ENCODE measurements around the gene KCNQ1. TPM values are rescaled to one million over a fixed set of nuclear protein-coding genes. Genes with fewer than 3 reads are reported as not detected.

The KCNQ1 gene
- total and polyA plus RNA-seq, 2 experiments from 2014 or later, result 0.45 to 0.87 TPM

GRCh38 chr11:2434506-2435255, 10.1 kb upstream of the KCNQ1 start (continued):
- TF ChIP-seq, protein P1, sequence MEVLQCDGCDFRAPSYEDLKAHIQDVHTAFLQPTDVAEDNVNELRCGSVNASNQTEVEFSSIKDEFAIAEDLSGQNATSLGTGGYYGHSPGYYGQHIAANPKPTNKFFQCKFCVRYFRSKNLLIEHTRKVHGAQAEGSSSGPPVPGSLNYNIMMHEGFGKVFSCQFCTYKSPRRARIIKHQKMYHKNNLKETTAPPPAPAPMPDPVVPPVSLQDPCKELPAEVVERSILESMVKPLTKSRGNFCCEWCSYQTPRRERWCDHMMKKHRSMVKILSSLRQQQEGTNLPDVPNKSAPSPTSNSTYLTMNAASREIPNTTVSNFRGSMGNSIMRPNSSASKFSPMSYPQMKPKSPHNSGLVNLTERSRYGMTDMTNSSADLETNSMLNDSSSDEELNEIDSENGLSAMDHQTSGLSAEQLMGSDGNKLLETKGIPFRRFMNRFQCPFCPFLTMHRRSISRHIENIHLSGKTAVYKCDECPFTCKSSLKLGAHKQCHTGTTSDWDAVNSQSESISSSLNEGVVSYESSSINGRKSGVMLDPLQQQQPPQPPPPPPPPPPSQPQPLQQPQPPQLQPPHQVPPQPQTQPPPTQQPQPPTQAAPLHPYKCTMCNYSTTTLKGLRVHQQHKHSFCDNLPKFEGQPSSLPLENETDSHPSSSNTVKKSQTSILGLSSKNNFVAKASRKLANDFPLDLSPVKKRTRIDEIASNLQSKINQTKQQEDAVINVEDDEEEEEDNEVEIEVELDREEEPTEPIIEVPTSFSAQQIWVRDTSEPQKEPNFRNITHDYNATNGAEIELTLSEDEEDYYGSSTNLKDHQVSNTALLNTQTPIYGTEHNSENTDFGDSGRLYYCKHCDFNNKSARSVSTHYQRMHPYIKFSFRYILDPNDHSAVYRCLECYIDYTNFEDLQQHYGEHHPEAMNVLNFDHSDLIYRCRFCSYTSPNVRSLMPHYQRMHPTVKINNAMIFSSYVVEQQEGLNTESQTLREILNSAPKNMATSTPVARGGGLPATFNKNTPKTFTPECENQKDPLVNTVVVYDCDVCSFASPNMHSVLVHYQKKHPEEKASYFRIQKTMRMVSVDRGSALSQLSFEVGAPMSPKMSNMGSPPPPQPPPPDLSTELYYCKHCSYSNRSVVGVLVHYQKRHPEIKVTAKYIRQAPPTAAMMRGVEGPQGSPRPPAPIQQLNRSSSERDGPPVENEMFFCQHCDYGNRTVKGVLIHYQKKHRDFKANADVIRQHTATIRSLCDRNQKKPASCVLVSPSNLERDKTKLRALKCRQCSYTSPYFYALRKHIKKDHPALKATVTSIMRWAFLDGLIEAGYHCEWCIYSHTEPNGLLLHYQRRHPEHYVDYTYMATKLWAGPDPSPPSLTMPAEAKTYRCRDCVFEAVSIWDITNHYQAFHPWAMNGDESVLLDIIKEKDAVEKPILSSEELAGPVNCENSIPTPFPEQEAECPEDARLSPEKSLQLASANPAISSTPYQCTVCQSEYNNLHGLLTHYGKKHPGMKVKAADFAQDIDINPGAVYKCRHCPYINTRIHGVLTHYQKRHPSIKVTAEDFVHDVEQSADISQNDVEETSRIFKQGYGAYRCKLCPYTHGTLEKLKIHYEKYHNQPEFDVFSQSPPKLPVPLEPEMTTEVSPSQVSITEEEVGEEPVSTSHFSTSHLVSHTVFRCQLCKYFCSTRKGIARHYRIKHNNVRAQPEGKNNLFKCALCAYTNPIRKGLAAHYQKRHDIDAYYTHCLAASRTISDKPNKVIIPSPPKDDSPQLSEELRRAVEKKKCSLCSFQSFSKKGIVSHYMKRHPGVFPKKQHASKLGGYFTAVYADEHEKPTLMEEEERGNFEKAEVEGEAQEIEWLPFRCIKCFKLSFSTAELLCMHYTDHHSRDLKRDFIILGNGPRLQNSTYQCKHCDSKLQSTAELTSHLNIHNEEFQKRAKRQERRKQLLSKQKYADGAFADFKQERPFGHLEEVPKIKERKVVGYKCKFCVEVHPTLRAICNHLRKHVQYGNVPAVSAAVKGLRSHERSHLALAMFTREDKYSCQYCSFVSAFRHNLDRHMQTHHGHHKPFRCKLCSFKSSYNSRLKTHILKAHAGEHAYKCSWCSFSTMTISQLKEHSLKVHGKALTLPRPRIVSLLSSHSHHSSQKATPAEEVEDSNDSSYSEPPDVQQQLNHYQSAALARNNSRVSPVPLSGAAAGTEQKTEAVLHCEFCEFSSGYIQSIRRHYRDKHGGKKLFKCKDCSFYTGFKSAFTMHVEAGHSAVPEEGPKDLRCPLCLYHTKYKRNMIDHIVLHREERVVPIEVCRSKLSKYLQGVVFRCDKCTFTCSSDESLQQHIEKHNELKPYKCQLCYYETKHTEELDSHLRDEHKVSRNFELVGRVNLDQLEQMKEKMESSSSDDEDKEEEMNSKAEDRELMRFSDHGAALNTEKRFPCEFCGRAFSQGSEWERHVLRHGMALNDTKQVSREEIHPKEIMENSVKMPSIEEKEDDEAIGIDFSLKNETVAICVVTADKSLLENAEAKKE (CRISPR knock-in tag; IDR thresholded peaks at IDR 0.05), result no peak

- Histone ChIP-seq H4K20me1 (replicated peaks; ENCODE audit: insufficient read depth) (no peaks in the 10 kb centered on the region), H2AFZ (no peak overlapping the region), H3F3A (replicated peaks; ENCODE audit: low read depth) (no peaks in the 10 kb centered on the region), H3K4me3 (no peak overlapping the region), H3K4me1 (ENCODE audit: insufficient read depth) (no peaks in the 10 kb centered on the region), H3K27ac (ENCODE audit: low read depth) (no peak overlapping the region), H3K79me2 (replicated peaks; ENCODE audit: insufficient read depth) (no peaks in the 10 kb centered on the region), H3K36me3 (ENCODE audit: insufficient read depth) (no peaks in the 10 kb centered on the region), H3K27me3 (ENCODE audit: insufficient read depth) (peaks cover 3% of the 10 kb centered on the region; the same call in 1 of the 2 replicates), H3K9me2 (ENCODE audit: insufficient read depth) (no peaks in the 10 kb centered on the region), H3K4me2 (no peak overlapping the region)
- Mint-ChIP-seq H3K27me3 (ENCODE audit: insufficient read depth, low read depth, poor library complexity) (peaks cover 14% of the 10 kb centered on the region), H3K4me1 (no peaks in the 10 kb centered on the region), H3K9me3 (no peaks in the 10 kb centered on the region), H3K4me3 (no peak overlapping the region), H3K36me3 (ENCODE audit: low read depth) (no peaks in the 10 kb centered on the region), H3K27ac (no peak overlapping the region)
- ATAC-seq (no peak), DNase-seq (ENCODE audit: low spot score) (no peak)
- no peak for TF ChIP-seq NANOG (IDR thresholded peaks at IDR 0.05; ENCODE audit: borderline replicate concordance)
- no peak for TF ChIP-seq EZH2 (IDR thresholded peaks at IDR 0.05; ENCODE audit: low read depth, unreplicated experiment)
- TF ChIP-seq CREB1 (CRISPR knock-in tag; IDR thresholded peaks at IDR 0.05; ENCODE audit: low read depth), result no peak
- no peak for TF ChIP-seq ETS1 (IDR thresholded peaks at IDR 0.05)
Observed at GRCh38 chr11:2435288-2436012, 9.4 kb upstream of the KCNQ1 start.

All from GM23338 (cell line).